ENCODE data around the gene RIOK3. TPM values are rescaled to one million over a fixed set of nuclear protein-coding genes. Genes with fewer than 3 reads are reported as not detected.
A peak's percentile ranks its signal among the peaks of the same experiment; 100 is the strongest.

The RIOK3 gene
- total and polyA plus RNA-seq, 9 donors: 21.5 to 48.3 (median 39.2) TPM

GRCh38 chr18:23451491-23451890 lies 1.6 kb upstream of the RIOK3 start:
- peaks cover 6% of the 10 kb centered on the region for H3K4me1 ChIP-seq (ENCODE audit: insufficient read depth)
- no peaks in the 10 kb centered on the region for H3K27me3 ChIP-seq
- H3K9me3 ChIP-seq: no peaks in the 10 kb centered on the region
- 87 to 92% (median 91%) methylated on average over 6 of the region's 6 CpGs for WGBS, 3 donors
- no peak for DNase-seq
- no peak overlapping the region for H3K4me3 ChIP-seq
- no peak overlapping the region for H3K27ac ChIP-seq
- TF ChIP-seq CTCF (IDR thresholded peaks at IDR 0.05) (no peak), EP300 (IDR thresholded peaks at IDR 0.05) (no peak), POLR2A (IDR thresholded peaks at IDR 0.05) (no peak)
- H3K36me3 ChIP-seq: no peaks in the 10 kb centered on the region
- intact Hi-C loops (cut with DNase I): loop anchor here in 1 of 4 donors (10.0 kb wide), 1 partner anchor 53 kb away; the partner anchor contains the start of gene RMC1

GRCh38 chr18:23452347-23452727 lies 750 bp upstream of the RIOK3 start:
- H3K27ac ChIP-seq: peak overlapping the region in 1 of 2 donors; percentile 65
- 19 to 48% (median 25%) methylated on average over 3 of the region's 3 CpGs for WGBS, 3 donors
- intact Hi-C loops (cut with DNase I): loop anchor here in 1 of 4 donors (10.0 kb wide), 1 partner anchor 52 kb away; the partner anchor contains the start of gene RMC1

GRCh38 chr18:23453680-23454058 lies 582 bp downstream of the RIOK3 start:
- Histone ChIP-seq H3K27ac (peak overlapping the region; percentile 19 to 65), H3K4me1 (ENCODE audit: insufficient read depth) (peaks cover 9% of the 10 kb centered on the region), H3K9me3 (no peaks in the 10 kb centered on the region), H3K36me3 (no peaks in the 10 kb centered on the region), H3K27me3 (no peaks in the 10 kb centered on the region), H3K4me3 (peak overlapping the region; percentile 97)
- intact Hi-C loops (cut with DNase I): loop anchor here in 1 of 4 donors (10.0 kb wide), 1 partner anchor 51 kb away; the partner anchor contains the start of gene RMC1
- peak in 1 of 5 donors; percentile 22 for DNase-seq
- 0 to 1% (median 1%) methylated on average over 11 of the region's 11 CpGs for WGBS, 3 donors
- no peak for TF ChIP-seq EP300 (IDR thresholded peaks at IDR 0.05)
- TF ChIP-seq POLR2A (IDR thresholded peaks at IDR 0.05): no peak
- TF ChIP-seq CTCF (IDR thresholded peaks at IDR 0.05): no peak

More at GRCh38 chr18:23452347-23452727, 750 bp upstream of the RIOK3 start:
- Histone ChIP-seq H3K4me1 (ENCODE audit: insufficient read depth) (peaks cover 6% of the 10 kb centered on the region), H3K36me3 (no peaks in the 10 kb centered on the region), H3K27me3 (no peaks in the 10 kb centered on the region), H3K4me3 (peak overlapping the region; percentile 97), H3K9me3 (no peaks in the 10 kb centered on the region)
- DNase-seq: no peak
- no peak for TF ChIP-seq EP300 (IDR thresholded peaks at IDR 0.05)
- no peak for TF ChIP-seq POLR2A (IDR thresholded peaks at IDR 0.05)
- TF ChIP-seq CTCF (IDR thresholded peaks at IDR 0.05): no peak

GRCh38 chr18:23456835-23457234 lies 3.7 kb downstream of the RIOK3 start:
- intact Hi-C loops (cut with DNase I): loop anchor here in 1 of 4 donors (10.0 kb wide), 1 partner anchor 48 kb away; the partner anchor contains the start of gene RMC1
- no peaks in the 10 kb centered on the region for H3K9me3 ChIP-seq
- H3K27me3 ChIP-seq: no peaks in the 10 kb centered on the region
- peaks cover 9% of the 10 kb centered on the region for H3K4me1 ChIP-seq (ENCODE audit: insufficient read depth)
- H3K36me3 ChIP-seq: no peaks in the 10 kb centered on the region
- DNase-seq: no peak
- TF ChIP-seq EP300 (IDR thresholded peaks at IDR 0.05): no peak
- no peak for TF ChIP-seq CTCF (IDR thresholded peaks at IDR 0.05)
- WGBS, 3 donors: 88 to 90% (median 89%) methylated on average over 2 of the region's 2 CpGs
- no peak overlapping the region for H3K27ac ChIP-seq
- H3K4me3 ChIP-seq: no peak overlapping the region

All from ovary (tissue), 9 donors.